C1 segment of cervical spinal cord (tissue), 14 donors: ENCODE measurements around the gene C1orf94.
A peak's percentile ranks its signal among the peaks of the same experiment; 100 is the strongest.
"Not testable (repeated sequence)": the region's sequence is repeated elsewhere in the genome, so short reads cannot be mapped to it uniquely, and the experiment has no call there.

Source experiments
- DNase-seq, 14 donors: peaks; one replicate each; lab custom pipeline; 2025; lab: John Stamatoyannopoulos, UW

The C1orf94 gene

DNA sequence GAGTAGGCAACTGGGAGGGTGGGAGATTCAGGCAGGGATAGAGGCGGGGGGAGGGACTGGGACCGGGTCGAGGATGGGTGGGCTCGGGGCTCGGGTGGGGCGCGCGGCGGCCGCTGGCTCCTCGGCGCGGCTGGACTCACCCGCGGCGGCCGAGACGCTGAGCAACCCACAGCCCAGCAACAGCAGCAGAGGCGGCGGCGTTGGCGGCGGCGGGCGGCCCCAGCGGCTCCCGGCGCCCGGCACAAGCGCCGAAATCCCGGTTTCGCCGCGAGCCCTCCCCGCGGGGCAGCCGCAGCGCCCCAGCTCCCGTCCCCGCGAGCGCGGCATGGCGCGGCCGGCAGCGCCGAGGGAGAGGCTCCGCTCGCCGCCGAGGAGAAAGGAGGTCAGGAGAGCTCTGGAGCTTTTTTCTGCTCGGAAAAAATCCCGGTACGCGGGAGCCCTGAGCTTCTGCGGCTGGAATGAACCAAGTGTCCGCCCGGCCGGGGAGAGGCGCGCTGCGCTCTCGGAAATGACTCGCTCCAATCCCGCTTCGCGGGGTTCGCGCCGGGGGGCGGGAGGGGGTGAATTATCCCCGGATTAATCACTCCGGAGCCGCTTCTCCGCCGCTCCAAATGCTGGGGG lies 11.8 kb upstream of the C1orf94 start, which contains the start of gene CSMD2:
Gene CSMD2 (minus strand): TSS at position 460 of the 621 bp plus-strand sequence. CDS start 133 bp downstream, at position 327.
- peak in 13 of 14 donors; percentile 20 to 88 (median 50) for DNase-seq

DNA sequence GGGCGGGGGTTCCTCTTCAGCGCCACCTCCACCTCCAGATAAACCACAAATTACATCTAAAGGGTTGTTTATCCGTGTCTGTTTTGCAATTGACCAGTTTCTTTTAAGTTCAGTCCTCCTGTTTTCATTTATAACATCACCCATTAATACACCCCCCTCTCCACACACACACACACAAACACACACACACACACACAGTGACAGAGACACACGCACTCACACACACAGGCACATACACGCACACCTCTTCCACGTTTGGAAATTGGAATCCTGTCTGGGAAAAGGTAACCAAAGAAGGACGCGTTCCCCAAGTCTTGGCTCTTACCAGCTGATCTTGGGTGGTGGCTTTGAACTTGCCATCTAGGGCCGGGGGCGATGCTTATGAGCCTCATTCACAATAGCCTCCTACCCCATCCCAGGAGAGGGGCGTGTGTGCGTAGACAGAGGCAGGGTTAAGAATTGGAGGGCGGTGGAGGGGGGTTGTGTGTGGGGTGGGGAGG lies 11.2 kb upstream of the C1orf94 start:
- DNase-seq = peak in 2 of 14 donors; percentile 38 to 41

GRCh38 chr1:34166191-34166624 lies 10.5 kb upstream of the C1orf94 start:
- DNase-seq = peak in 11 of 14 donors; percentile 15 to 77 (median 55)

DNA sequence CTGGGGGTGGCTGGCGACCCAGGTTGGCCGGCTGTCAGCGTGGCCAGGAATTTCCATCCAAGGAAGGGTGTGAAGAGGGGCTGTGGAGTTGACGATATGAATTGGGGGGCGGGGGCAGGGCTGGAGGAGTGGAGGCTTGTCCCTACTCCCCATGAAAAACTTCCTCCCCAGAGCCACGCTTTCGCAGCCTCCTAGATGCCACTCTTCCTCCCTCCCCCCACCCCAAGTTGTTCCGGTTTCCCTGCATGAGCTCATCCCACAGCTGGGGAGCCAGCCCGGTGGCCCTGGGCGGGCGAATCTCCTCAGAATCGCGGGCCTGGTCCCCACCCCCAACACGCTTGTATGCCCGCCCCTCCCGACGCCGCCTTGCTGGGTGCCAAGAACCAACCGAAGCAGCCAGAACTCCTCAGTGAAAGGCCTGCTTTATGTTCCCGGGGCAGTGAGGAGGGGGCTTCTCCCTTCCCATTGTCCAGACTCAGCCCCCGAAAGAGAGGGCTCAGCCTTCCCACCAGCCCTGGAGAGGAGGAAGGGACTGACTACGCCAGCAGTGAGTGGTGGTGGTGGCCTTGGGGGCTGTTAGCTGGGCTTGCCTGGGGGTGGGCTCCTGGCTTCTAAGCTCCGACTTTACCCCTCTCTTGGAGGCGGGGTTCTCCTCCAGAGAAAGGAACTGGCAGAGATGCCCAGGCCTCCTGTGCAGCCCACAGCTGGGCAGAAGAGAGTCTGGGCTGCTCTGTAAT lies 9.9 kb upstream of the C1orf94 start:
- peak in 13 of 14 donors; percentile 17 to 87 (median 73) for DNase-seq

DNA sequence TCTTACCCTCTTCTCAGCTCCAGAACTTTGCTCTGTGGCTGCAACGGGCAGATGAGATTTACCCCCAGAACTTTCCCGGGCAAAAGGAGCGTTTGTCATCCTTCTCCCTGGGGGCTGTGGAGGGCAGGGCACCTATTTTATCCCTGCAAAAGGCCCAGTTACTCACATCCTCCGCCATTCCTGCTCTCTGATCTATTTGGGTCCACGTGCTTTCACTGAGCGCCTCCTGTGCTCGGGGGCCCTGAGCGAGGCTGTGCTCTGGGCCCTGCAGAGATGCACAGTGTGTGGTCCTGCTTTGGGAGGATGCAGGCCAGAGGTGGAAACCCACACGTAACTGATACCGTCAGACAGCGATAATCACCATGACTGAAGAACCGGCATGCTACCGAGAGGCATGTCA lies 9.3 kb upstream of the C1orf94 start:
- DNase-seq = no peak

DNA sequence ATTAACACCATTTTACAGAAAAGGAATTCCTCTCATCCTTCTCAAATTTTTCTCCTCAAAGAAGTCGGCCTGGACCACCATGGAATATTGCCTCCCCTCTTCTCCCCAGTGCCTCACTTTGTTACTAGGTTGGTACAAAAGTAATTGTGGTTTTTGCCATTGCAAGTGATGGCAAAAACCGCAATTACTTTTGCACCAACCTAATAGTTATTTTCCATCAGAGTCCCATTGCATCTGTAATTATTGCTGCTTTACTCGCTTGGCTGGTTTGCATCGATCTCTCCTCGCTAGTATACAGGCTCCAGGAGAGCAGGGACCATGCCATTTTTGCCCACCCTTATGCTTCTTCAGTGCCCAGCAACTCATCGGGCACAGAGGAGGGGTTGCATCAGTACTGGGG lies 963 bp upstream of the C1orf94 start:
- DNase-seq = no peak

GRCh38 chr1:34178072-34178471 lies 1.4 kb downstream of the C1orf94 start:
- no peak for DNase-seq

- not testable (repeated sequence) for DNase-seq
Observed at GRCh38 chr1:34183381-34183780, 6.7 kb downstream of the C1orf94 start.

GRCh38 chr1:34186741-34187494 lies 10.2 kb downstream of the C1orf94 start:
- no peak for DNase-seq

GRCh38 chr1:34188418-34188817 lies 11.7 kb downstream of the C1orf94 start:
- no peak for DNase-seq

- DNase-seq = no peak
Observed at GRCh38 chr1:34188985-34189384, 12.3 kb downstream of the C1orf94 start.

DNA sequence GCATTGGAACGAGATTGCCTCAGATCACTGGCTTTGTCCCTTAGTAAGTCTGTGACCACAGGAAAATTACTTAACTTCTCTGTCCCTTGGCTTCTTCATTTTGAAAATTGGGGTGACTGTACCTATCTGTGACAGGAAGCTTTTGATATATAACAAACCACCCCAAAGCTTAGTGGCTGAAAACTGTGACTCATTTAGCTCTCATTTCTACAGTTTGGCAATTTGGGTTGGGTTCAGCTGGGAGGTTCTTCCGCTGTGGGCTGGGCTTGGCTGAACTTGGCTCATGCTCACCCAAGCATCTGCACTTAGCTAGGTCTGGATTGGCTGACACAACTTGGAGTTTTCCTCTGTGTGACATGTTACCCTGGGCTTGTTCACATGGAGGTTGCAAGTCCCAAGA lies 14.0 kb downstream of the C1orf94 start:
- no peak for DNase-seq

- no peak for DNase-seq
Observed at GRCh38 chr1:34192621-34193020, 15.9 kb downstream of the C1orf94 start.

- no peak for DNase-seq
Observed at GRCh38 chr1:34199927-34200326, 23.2 kb downstream of the C1orf94 start.

- DNase-seq = no peak
Observed at GRCh38 chr1:34212673-34213072, 36.0 kb downstream of the C1orf94 start.

DNA sequence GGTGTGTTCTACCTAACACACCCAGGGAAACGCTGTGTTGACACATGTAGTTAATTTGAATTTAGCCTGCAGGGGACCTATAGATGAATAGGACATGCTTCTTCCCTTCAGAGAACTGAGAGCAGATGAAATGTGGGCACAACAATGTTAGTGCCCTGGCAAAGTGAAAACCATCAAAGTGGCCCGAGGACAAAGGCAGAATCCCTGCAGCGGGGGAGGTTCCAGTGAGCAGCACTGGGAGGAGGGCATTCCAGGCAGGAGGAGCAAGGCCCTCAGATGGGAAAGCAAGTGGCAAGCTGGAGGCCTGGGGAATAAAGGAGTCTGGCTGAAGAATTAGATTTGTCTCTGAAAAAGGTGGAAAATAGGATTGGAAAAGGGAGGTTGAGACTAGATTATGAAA lies 37.2 kb downstream of the C1orf94 start:
- DNase-seq = no peak

- no peak for DNase-seq
Observed at GRCh38 chr1:34231441-34231840, 54.7 kb downstream of the C1orf94 start.

GRCh38 chr1:34235594-34235993 lies 58.9 kb downstream of the C1orf94 start:
- no peak for DNase-seq

- DNase-seq = no peak
Observed at GRCh38 chr1:34236089-34236488, 59.4 kb downstream of the C1orf94 start.

GRCh38 chr1:34237151-34237815 lies 60.6 kb downstream of the C1orf94 start:
- DNase-seq = no peak

GRCh38 chr1:34245967-34246366 lies 69.3 kb downstream of the C1orf94 start:
- no peak for DNase-seq

DNA sequence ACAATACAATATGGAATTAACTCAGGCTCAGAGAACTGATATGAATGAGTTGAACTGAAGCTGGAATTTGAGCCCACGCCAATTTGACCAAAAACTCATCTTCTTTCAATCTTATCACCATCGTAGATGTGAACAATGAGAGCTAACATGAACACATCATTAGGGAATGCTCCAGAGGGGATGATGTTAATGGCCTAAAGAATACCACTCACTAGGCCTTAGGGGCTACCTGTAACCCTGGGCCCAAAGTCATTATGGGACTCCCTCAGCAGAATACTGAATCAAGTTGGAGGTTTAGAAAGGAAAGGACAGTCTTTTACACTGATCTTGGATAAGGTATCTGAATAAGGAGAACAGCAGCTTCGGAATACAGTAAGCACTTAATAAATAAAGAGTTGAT lies 73.6 kb downstream of the C1orf94 start:
- no peak for DNase-seq
